Activated T-helper 1 cell treated with anti-CD3 and anti-CD28 coated beads, Interleukin-12 subunit alpha, Interleukin-12 subunit beta, Interleukin-2, Interleukin-4 antibody, amounts not matched to agents 30 ng/mL and 10 ng/mL and 1 ng/mL, durations not matched to agents 14 hours and 24 hours and 36 hours (primary cell): ENCODE measurements around the gene SMG6. TPM values are rescaled to one million over a fixed set of nuclear protein-coding genes. Genes with fewer than 3 reads are reported as not detected.

Experiments used
- DNase-seq: peaks from one replicate; pipeline ENCODE4 v3.0.0; 2021; ENCODE audit warnings: low spot score
- H3K27ac Mint-ChIP-seq: one replicate; pipeline ENCODE4 v1.8.0; 2021; ENCODE audit warnings: mild to moderate bottlenecking, mixed read lengths
- H3K27me3 Mint-ChIP-seq: one replicate; pipeline ENCODE4 v1.8.0; 2022; ENCODE audit warnings: mild to moderate bottlenecking, moderate library complexity, mixed read lengths; ENCODE audit not compliant: insufficient read depth
- H3K36me3 Mint-ChIP-seq: one replicate; pipeline ENCODE4 v1.8.0; 2021; ENCODE audit warnings: low read depth, mixed read lengths
- H3K4me1 Mint-ChIP-seq: one replicate; pipeline ENCODE4 v1.8.0; 2021; ENCODE audit warnings: low read depth, mixed read lengths
- H3K4me3 Mint-ChIP-seq: one replicate; pipeline ENCODE4 v1.8.0; 2021; ENCODE audit warnings: mild to moderate bottlenecking, moderate library complexity, mixed read lengths
- H3K9me3 Mint-ChIP-seq: one replicate; pipeline ENCODE4 v1.8.0; 2021; ENCODE audit warnings: mixed read lengths
- intact Hi-C: fragments of 100-400 bp; cut with micrococcal nuclease; formaldehyde crosslinking; loops from one replicate; pipeline ENCODE4 v1.15.1; 2024
- total RNA-seq: library from RNA; stranded (reverse); gene quantifications from 2 replicates; pipeline ENCODE4 v1.2.3, GENCODE V29; 2022

SMG6 gene
- total RNA-seq, 1 donor from 2014 or later: 39.5 TPM

DNA sequence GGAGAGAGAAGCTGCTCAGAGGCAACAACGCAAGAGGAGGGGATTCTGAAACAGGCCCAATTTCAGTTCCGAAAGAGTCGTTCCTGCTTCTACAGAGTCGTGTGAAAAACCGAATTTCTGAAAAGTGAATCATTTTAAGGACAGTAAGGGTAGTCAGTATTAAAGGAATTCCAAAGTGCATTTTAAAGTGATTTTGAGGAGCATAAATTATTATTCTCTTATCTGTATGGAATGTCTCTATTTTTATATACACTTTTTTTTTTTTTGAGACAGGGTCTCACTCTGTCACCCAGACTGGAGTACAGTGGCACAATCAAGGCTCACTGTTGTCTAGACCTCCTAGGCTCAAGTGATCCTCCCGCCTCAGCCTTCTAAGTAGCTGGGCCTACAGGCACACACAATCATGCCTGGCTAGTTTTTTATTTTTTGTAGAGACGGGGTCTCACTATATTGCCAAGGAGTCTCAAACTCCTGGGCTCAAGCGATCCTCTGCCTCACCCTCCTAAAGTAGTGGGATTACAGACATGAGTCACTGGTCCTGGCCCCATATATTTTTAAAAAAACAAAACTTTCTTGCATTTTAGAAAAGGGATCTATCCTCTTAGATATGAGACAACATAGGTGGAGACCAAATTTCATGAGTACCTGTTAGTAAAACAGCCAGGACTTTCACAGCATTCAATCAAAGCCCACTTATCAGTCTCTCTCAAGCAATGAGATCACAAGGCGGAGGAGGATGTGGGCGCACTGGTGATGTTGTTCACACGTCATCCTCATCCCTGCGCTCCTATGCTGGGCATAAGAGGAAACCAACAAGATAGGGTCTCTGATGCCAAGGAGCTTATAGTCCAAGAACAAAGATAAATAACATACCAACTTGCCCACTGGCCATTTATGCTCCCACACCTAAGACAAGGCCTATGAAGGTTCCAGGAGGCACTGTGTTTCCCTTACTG is 53.2 kb downstream of the SMG6 start:
- H3K4me1 Mint-ChIP-seq: peaks cover 76% of the 10 kb centered on the region
- H3K27ac Mint-ChIP-seq: peak overlapping the region; percentile 87
- DNase-seq: peak; percentile 42
- H3K4me3 Mint-ChIP-seq: peak overlapping the region; percentile 53
- peaks cover 48% of the 10 kb centered on the region for H3K36me3 Mint-ChIP-seq
- H3K9me3 Mint-ChIP-seq: peaks cover 7% of the 10 kb centered on the region
- intact Hi-C loops: no loop called here
- no peaks in the 10 kb centered on the region for H3K27me3 Mint-ChIP-seq

DNA sequence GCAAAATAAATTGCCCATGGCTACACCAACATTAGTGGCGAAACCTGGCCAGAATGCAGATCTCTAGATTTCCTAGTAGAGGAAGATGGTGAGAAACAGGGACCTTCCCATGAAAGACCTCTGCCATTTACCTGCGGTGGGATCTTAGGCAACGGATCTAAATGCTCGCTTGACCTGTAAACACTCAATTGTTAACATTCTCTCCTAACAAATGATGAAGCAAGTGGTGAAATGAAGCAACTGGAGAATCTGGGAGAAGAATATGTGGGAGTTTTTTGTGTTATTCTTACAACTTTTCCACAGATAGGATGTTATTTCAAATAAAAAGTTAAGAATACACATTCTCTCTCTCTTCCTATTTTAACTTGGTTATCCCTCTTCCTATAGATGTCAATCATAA is 56.6 kb downstream of the SMG6 start:
- Mint-ChIP-seq H3K27me3 (no peaks in the 10 kb centered on the region), H3K36me3 (peaks cover 41% of the 10 kb centered on the region), H3K9me3 (peaks cover 3% of the 10 kb centered on the region), H3K27ac (peak overlapping the region; percentile 40), H3K4me1 (peaks cover 68% of the 10 kb centered on the region), H3K4me3 (no peak overlapping the region)
- intact Hi-C loops: no loop called here
- no peak for DNase-seq

DNA sequence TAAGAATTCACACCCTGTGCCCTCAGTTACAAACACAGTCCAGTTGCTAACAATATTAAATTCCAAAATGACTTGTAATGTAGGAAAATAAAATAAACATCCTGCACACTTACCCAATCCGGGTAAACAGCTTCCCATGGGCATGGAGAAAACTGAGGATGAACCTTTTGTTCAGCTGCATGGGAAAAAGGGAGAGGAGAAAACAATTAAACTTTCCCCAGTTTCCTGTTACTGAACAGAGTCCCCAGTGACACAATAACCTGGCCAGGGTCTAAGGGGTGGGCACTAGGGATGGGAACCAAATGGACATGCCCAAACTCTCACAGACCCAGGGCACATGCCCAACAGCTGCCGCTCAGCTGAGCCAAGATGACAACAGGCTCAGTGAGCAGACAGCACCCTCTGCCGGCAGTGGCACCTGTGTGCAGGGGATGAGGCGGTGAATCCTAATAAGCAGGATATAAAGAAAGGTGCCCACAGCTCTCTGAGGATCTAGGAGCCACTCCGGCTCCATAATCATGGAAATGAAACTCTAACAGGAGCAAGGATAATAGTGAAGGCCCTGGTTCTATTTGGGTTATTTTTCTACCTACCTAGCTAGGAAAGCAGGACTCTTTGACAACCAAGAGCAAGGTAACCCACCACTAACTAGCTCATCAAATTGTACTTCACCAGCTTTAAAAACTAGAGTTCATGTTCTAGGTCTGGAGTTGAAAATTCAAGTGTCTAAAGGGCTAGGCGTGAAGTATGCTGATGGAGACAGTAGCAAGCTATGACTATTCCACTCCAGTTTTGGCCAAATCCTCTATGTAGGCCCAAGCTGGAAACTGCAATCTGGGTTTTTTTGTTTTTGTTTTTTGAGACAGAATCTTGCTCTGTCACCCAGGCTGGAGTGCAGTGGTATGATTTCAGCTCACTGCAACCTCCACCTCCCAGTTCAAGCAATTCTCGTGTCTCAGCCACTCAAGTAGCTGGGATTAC is 58.8 kb downstream of the SMG6 start:
- intact Hi-C loops: loop anchor here (1.0 kb wide), 6 partner anchors 8 to 191 kb away; no protein-coding TSS in a partner anchor
- DNase-seq: peak; percentile 75
- H3K9me3 Mint-ChIP-seq: peaks cover 3% of the 10 kb centered on the region
- peaks cover 43% of the 10 kb centered on the region for H3K36me3 Mint-ChIP-seq
- peaks cover 70% of the 10 kb centered on the region for H3K4me1 Mint-ChIP-seq
- H3K4me3 Mint-ChIP-seq: no peak overlapping the region
- no peaks in the 10 kb centered on the region for H3K27me3 Mint-ChIP-seq
- H3K27ac Mint-ChIP-seq: peak overlapping the region; percentile 76

DNA sequence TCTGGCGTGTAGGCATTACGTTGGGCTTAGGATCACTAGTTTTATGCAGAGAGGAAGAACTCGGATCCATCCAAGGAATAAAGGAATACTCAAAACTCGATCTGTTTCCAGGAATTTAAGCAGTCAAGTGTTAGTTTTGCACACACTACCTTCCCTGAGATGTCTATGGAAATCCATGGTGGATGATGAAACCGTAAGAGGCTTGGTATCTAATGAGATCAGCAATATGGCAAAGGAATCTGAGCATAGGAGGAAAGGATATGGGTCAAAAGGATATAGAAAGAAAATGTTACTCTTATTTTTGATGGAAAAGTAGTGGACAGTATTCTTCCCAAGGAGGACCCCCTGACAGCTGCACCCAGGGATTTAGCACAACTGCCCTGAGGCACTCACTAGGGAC is 59.6 kb downstream of the SMG6 start:
- Mint-ChIP-seq H3K27me3 (no peaks in the 10 kb centered on the region), H3K4me3 (no peak overlapping the region), H3K36me3 (peaks cover 35% of the 10 kb centered on the region), H3K4me1 (peaks cover 70% of the 10 kb centered on the region), H3K9me3 (no peaks in the 10 kb centered on the region), H3K27ac (peak overlapping the region; percentile 74)
- intact Hi-C loops: loop anchor here (1.0 kb wide), 5 partner anchors 38 to 190 kb away; no protein-coding TSS in a partner anchor
- DNase-seq: no peak

DNA sequence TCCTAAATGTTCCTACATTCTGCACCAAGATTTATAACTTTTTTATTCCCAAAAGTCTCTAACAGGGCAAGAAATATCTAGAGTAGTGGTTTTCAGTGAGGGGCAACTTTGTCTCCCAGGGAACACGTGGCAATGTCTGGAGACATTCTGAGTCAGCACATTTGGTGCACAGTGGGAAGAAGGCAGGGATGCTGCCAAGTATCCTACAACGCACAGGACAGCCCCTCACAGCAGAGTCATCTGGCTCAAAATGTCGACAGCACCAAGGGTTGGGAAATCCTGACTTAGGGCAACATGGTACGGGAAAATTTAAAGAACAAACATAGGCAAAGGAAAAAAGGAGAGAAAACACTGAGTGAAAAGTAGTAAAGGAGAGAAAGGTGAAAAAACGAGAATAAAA is 61.8 kb downstream of the SMG6 start:
- Mint-ChIP-seq H3K27me3 (no peaks in the 10 kb centered on the region), H3K9me3 (no peaks in the 10 kb centered on the region), H3K4me1 (peaks cover 72% of the 10 kb centered on the region), H3K4me3 (no peak overlapping the region), H3K27ac (no peak overlapping the region), H3K36me3 (peaks cover 29% of the 10 kb centered on the region)
- intact Hi-C loops: no loop called here
- no peak for DNase-seq

DNA sequence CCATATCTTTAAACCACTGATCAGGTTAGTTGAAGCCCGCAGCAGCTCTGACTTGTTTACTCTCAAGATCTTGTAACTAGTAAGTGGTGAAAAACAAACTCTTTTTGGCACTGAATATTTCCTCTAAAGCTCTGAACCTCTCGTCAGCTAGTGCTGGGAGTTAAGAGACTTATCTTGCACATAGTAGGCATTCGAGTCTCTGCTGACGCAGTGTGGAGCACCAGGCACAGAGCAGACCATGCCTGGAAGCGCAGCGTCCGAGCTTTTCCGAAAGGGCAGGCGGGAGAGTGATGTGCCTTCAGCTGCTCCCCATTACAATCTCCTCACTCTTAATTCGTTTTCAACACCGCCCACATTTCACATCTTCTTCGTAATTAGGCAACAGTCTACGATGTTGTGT is 63.0 kb downstream of the SMG6 start:
- no peaks in the 10 kb centered on the region for H3K27me3 Mint-ChIP-seq
- no peak for DNase-seq
- peaks cover 33% of the 10 kb centered on the region for H3K36me3 Mint-ChIP-seq
- H3K27ac Mint-ChIP-seq: peak overlapping the region; percentile 64
- H3K4me1 Mint-ChIP-seq: peaks cover 77% of the 10 kb centered on the region
- intact Hi-C loops: loop anchor here (1.0 kb wide), 4 partner anchors 17 to 170 kb away; no protein-coding TSS in a partner anchor
- peak overlapping the region; percentile 37 for H3K4me3 Mint-ChIP-seq
- no peaks in the 10 kb centered on the region for H3K9me3 Mint-ChIP-seq

DNA sequence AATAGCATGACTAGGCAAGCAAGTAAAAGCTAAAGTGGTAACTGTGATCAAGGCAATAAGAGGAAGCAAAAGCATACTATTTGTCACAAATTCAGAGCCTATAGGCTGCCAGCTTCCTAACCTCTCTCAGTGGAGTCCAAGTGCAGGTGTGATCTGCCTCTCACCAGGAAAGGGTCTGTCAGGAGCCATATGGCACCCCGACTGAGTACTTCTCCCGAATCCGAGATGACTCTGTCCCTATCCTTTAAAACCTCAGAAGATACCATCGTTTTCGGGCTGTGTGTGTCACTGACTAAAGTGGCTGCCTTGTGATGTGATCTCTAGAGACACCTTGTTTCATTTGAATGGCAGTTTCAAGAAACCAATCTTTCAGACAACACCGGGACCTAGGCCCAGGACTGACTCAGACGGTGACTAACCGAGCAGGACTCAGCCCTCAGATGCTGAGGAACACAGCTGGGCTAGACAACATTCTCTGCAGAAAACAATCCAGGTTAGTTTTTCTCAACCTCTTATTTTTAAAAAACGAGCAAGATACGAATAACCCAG is 63.6 kb downstream of the SMG6 start:
- Mint-ChIP-seq H3K36me3 (peaks cover 39% of the 10 kb centered on the region), H3K4me3 (peak overlapping the region; percentile 32), H3K27me3 (no peaks in the 10 kb centered on the region), H3K27ac (peak overlapping the region; percentile 71), H3K4me1 (peaks cover 77% of the 10 kb centered on the region), H3K9me3 (no peaks in the 10 kb centered on the region)
- peak; percentile 55 for DNase-seq
- intact Hi-C loops: loop anchor here (1.0 kb wide), 4 partner anchors 17 to 170 kb away; no protein-coding TSS in a partner anchor

DNA sequence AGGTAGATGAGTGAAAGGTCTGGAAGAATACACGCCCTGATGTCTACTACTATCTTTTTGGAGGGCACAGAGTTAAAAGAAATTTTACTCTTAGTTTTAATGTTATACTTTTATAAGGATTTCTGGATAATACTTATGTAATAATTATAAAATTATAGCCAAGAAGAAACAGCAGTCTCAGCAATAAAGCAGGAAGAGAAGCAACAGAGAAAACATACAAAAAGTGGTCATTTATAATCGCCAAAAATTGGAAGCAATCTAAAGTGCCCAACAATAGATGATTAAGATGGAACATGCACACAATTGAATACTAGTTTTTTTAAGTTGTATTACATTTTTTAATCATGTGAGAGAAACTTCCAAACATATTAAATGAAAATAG is 64.4 kb downstream of the SMG6 start:
- Mint-ChIP-seq H3K27me3 (no peaks in the 10 kb centered on the region), H3K27ac (peak overlapping the region; percentile 71), H3K4me3 (peak overlapping the region; percentile 76), H3K4me1 (peaks cover 69% of the 10 kb centered on the region), H3K9me3 (no peaks in the 10 kb centered on the region), H3K36me3 (peaks cover 37% of the 10 kb centered on the region)
- DNase-seq: no peak
- intact Hi-C loops: no loop called here

GRCh38 chr17:2238432-2239169 is 65.0 kb downstream of the SMG6 start:
- Mint-ChIP-seq H3K36me3 (peaks cover 32% of the 10 kb centered on the region), H3K4me3 (peak overlapping the region; percentile 76), H3K27ac (peak overlapping the region; percentile 71), H3K27me3 (no peaks in the 10 kb centered on the region), H3K4me1 (peaks cover 67% of the 10 kb centered on the region), H3K9me3 (no peaks in the 10 kb centered on the region)
- intact Hi-C loops: no loop called here
- no peak for DNase-seq

DNA sequence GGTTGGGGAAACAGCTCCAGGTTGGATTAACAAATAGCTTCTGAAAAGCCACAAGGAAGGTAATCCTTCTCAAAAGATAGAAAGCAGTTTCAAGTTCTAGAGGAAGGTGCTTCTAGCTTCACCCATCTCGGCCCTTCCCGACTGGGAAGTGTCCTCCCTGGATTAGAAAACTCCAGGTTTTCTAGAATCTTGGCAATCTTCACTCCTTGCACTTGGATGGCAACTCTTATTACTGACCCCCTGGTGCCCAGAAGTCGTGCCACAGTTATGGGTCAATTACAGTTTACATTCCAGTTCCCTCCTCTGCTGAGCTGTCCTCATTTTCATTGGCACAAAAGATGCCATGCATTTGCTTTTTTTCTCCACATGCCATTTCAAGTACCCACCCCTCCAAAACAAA is 65.6 kb downstream of the SMG6 start:
- H3K4me1 Mint-ChIP-seq: peaks cover 74% of the 10 kb centered on the region
- no peak for DNase-seq
- intact Hi-C loops: no loop called here
- no peak overlapping the region for H3K27ac Mint-ChIP-seq
- peaks cover 33% of the 10 kb centered on the region for H3K36me3 Mint-ChIP-seq
- no peaks in the 10 kb centered on the region for H3K9me3 Mint-ChIP-seq
- no peaks in the 10 kb centered on the region for H3K27me3 Mint-ChIP-seq
- no peak overlapping the region for H3K4me3 Mint-ChIP-seq

DNA sequence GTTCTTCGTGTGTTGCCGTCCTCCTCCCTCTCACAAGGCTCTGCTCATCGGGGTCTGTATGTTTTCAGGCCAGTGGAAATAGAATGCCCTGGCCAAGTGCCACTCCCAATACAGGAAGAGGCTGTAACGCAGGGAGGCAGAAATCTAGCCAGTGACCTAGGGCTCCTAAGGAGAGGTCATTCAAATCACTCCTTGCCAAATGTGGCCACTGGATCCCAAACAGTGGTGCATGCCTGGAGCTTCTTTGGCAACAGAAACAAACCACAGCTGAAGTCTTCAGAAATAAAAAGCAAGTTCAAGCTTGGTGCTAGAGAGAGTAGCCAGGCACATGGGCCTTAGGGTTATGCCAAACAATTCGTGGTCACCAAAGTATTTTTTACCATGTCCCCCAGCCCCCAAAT is 66.1 kb downstream of the SMG6 start:
- Mint-ChIP-seq H3K36me3 (peaks cover 32% of the 10 kb centered on the region), H3K9me3 (no peaks in the 10 kb centered on the region), H3K4me1 (peaks cover 78% of the 10 kb centered on the region), H3K27me3 (no peaks in the 10 kb centered on the region), H3K27ac (no peak overlapping the region), H3K4me3 (no peak overlapping the region)
- intact Hi-C loops: no loop called here
- DNase-seq: no peak

DNA sequence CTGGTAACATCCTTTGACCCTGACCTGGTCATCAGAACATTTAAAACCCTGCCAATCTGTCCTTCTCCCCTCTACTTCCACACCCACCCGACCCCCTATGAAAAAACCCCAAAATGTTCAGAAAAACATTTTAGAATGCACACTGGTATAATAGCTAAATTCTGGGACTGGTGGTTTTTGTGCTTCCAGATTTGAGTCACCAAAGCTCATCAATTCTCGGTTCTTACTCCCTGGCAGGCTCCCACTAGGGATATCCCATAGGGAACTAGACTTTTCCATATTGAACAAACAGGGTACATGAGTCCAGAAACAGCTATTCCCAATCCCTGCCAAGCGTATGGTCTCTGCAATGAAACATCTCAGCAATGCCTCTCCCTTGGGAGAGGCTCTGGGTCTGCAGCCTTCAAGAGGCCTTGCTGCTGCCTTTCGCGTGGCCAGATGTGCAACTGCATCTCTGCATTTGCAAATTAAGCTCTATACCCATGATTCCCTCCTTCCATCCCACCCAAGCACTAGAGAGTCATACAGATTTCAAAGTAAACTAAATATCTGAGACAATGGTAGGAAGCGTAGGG is 67.7 kb downstream of the SMG6 start:
- intact Hi-C loops: no loop called here
- Mint-ChIP-seq H3K4me3 (no peak overlapping the region), H3K27me3 (no peaks in the 10 kb centered on the region), H3K9me3 (no peaks in the 10 kb centered on the region), H3K27ac (no peak overlapping the region), H3K4me1 (peaks cover 84% of the 10 kb centered on the region), H3K36me3 (peaks cover 33% of the 10 kb centered on the region)
- no peak for DNase-seq
